ENCODE results near the gene TNN.
A peak's percentile ranks its signal among the peaks of the same experiment; 100 is the strongest.

Gene TNN, protein sequence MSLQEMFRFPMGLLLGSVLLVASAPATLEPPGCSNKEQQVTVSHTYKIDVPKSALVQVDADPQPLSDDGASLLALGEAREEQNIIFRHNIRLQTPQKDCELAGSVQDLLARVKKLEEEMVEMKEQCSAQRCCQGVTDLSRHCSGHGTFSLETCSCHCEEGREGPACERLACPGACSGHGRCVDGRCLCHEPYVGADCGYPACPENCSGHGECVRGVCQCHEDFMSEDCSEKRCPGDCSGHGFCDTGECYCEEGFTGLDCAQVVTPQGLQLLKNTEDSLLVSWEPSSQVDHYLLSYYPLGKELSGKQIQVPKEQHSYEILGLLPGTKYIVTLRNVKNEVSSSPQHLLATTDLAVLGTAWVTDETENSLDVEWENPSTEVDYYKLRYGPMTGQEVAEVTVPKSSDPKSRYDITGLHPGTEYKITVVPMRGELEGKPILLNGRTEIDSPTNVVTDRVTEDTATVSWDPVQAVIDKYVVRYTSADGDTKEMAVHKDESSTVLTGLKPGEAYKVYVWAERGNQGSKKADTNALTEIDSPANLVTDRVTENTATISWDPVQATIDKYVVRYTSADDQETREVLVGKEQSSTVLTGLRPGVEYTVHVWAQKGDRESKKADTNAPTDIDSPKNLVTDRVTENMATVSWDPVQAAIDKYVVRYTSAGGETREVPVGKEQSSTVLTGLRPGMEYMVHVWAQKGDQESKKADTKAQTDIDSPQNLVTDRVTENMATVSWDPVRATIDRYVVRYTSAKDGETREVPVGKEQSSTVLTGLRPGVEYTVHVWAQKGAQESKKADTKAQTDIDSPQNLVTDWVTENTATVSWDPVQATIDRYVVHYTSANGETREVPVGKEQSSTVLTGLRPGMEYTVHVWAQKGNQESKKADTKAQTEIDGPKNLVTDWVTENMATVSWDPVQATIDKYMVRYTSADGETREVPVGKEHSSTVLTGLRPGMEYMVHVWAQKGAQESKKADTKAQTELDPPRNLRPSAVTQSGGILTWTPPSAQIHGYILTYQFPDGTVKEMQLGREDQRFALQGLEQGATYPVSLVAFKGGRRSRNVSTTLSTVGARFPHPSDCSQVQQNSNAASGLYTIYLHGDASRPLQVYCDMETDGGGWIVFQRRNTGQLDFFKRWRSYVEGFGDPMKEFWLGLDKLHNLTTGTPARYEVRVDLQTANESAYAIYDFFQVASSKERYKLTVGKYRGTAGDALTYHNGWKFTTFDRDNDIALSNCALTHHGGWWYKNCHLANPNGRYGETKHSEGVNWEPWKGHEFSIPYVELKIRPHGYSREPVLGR (N-terminal part only)

DNA sequence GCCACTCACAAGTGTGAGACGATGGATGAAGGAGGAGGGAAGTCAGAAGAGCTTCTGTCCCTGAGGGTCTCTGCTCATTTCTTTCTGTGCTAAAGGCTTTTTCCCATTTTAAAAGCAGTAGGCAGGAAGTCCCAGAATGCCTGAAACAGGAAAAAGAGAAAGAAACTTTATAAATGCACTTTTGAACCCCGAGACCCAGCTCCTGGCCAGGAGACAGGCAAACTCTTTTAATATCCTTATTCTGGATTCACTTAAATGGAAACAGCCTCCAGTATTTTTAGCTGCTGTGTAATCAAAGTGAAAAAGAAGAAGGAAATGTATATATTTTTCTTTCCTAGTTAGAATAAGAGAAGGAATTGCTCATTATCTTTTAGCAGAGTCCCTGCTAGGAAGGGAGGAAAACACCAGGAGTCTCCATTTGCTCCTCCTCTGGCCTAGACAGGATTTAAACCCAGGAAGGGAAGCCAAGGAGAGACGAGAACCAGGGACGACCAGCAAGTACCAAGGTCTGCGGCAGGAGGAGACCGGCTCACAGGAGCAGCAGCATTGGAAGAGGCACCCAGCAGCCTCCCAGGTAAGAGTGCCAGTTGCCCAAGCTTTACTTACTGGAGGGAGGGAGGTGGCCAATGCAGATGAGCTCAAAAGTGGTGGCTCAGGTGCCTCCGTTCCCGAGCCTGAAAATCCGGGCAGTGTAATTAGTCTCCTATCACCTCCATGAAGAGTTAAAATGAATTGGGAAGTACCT, at the start of gene TNN:
TNN (plus strand) TSS at position 472 of the 745 bp plus-strand sequence. CDS start 9,586 bp downstream, outside the sequence.
- H3K27ac ChIP-seq = no peak within 1 kb of the TSS
- TF ChIP-seq CTCF (conservative IDR thresholded peaks at IDR 0.05) = no peak
- no peak for TF ChIP-seq ZFX (IDR thresholded peaks at IDR 0.05)

GRCh38 chr1:175019524-175019923, 48.1 kb upstream of the TNN start:
- H3K27ac ChIP-seq = no peak overlapping the region
- TF ChIP-seq CTCF (conservative IDR thresholded peaks at IDR 0.05) (no peak), ZFX (IDR thresholded peaks at IDR 0.05) (no peak)

- H3K27ac ChIP-seq = peak within 1 kb of the TSS; percentile 91
- TF ChIP-seq ZFX (IDR thresholded peaks at IDR 0.05) (peak; percentile 57), CTCF (conservative IDR thresholded peaks at IDR 0.05) (no peak)
These were observed 44.4 kb upstream of the TNN start, which contains the start of gene MRPS14 for GRCh38 chr1:175023043-175023921. Gene MRPS14 (minus strand): TSS chr1:175023425. CDS start chr1:175023408, 17 bp downstream.

DNA sequence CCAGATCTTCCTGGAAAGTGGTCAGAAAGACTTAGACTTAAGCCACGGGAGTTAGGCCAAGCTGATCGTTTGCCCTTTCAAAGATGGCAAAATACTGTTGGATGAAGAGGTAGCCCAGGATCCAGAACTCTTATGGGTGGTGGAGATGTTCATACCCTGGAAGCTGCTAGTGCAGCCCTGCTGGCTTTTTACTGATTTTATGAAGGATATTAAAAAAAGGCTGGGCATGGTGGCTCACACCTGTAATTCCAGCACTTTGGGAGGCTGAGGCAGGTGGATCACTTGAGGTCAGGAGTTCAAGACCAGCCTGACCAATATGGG, 43.8 kb upstream of the TNN start:
- H3K27ac ChIP-seq = peak overlapping the region; percentile 91

DNA sequence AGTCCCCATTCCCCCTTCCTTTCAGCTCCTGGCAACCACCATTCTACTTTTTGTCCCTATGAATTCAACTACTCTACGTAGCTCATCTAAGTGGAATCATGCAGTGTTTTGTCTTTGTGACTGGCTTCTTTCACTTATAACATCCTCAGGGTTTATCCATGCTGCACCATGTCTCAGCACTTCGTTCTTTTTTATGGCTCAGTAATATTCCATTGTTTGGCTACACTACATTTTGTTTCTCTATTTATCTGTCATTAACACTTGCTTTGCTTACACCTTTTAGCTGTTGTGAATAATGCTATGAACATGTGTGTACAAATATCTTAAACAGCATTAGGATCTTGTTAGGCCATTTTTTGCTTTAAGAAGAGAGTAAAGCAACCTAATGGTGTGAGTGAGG, 42.9 kb upstream of the TNN start:
- no peak overlapping the region for H3K27ac ChIP-seq
- TF ChIP-seq CTCF (conservative IDR thresholded peaks at IDR 0.05) (no peak), ZFX (IDR thresholded peaks at IDR 0.05) (no peak)

GRCh38 chr1:175033953-175034352, 33.7 kb upstream of the TNN start:
- TF ChIP-seq ZFX (IDR thresholded peaks at IDR 0.05) (no peak), CTCF (conservative IDR thresholded peaks at IDR 0.05) (no peak)

More at GRCh38 chr1:175033953-175034352, 33.7 kb upstream of the TNN start:
- no peak overlapping the region for H3K27ac ChIP-seq
